ENCODE measurements around the gene RLF. TPM values are rescaled to one million over a fixed set of nuclear protein-coding genes. Genes with fewer than 3 reads are reported as not detected.

The RLF gene
- total RNA-seq, 1 donor from 2014 or later = 14.0 TPM

- H3K4me3 Mint-ChIP-seq (ENCODE audit: unreplicated experiment) = no peak overlapping the region
- H3K36me3 Mint-ChIP-seq (ENCODE audit: unreplicated experiment) = no peaks in the 10 kb centered on the region
- DNase-seq (ENCODE audit: extremely low spot score, unreplicated experiment) = no peak
- peaks cover 20% of the 10 kb centered on the region for H3K27me3 Mint-ChIP-seq (ENCODE audit: unreplicated experiment)
- no peaks in the 10 kb centered on the region for H3K9me3 Mint-ChIP-seq (ENCODE audit: unreplicated experiment)
- TF ChIP-seq, protein P1, sequence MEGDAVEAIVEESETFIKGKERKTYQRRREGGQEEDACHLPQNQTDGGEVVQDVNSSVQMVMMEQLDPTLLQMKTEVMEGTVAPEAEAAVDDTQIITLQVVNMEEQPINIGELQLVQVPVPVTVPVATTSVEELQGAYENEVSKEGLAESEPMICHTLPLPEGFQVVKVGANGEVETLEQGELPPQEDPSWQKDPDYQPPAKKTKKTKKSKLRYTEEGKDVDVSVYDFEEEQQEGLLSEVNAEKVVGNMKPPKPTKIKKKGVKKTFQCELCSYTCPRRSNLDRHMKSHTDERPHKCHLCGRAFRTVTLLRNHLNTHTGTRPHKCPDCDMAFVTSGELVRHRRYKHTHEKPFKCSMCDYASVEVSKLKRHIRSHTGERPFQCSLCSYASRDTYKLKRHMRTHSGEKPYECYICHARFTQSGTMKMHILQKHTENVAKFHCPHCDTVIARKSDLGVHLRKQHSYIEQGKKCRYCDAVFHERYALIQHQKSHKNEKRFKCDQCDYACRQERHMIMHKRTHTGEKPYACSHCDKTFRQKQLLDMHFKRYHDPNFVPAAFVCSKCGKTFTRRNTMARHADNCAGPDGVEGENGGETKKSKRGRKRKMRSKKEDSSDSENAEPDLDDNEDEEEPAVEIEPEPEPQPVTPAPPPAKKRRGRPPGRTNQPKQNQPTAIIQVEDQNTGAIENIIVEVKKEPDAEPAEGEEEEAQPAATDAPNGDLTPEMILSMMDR (IDR thresholded peaks at IDR 0.05) = no peak
- H3K4me1 Mint-ChIP-seq (ENCODE audit: unreplicated experiment) = no peaks in the 10 kb centered on the region
- no peak overlapping the region for H3K27ac Mint-ChIP-seq (ENCODE audit: unreplicated experiment)
Measured at GRCh38 chr1:40132383-40133311, 28.5 kb upstream of the RLF start.

DNA sequence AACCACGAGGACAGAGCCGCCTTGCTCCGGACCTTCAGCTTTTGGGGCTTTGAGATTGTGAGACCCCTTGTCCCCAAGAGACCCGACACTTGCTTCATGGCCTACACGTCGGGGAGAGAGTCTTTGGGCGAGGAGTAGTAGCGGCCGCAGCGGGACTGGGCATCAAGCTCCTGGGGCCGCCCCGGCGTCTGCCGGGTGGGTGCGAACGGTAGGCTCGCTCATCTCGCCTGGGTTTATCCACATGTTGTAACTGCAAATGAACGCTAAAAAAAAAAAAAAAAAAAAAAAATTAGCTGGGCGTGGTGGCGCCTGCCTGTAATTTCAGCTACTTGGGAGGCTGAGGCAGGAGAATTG, 27.9 kb upstream of the RLF start:
- H3K4me3 Mint-ChIP-seq (ENCODE audit: unreplicated experiment) = no peak overlapping the region

GRCh38 chr1:40133839-40134238, 27.3 kb upstream of the RLF start:
- TF ChIP-seq, protein P1 (IDR thresholded peaks at IDR 0.05) = no peak

More for the DNA sequence above, 27.9 kb upstream of the RLF start:
- Mint-ChIP-seq H3K4me1 (ENCODE audit: unreplicated experiment) (no peaks in the 10 kb centered on the region), H3K27ac (ENCODE audit: unreplicated experiment) (no peak overlapping the region), H3K9me3 (ENCODE audit: unreplicated experiment) (no peaks in the 10 kb centered on the region), H3K27me3 (ENCODE audit: unreplicated experiment) (peaks cover 20% of the 10 kb centered on the region), H3K36me3 (ENCODE audit: unreplicated experiment) (no peaks in the 10 kb centered on the region)
- no peak for DNase-seq (ENCODE audit: extremely low spot score, unreplicated experiment)
- TF ChIP-seq, protein P1 (IDR thresholded peaks at IDR 0.05) = no peak

DNA sequence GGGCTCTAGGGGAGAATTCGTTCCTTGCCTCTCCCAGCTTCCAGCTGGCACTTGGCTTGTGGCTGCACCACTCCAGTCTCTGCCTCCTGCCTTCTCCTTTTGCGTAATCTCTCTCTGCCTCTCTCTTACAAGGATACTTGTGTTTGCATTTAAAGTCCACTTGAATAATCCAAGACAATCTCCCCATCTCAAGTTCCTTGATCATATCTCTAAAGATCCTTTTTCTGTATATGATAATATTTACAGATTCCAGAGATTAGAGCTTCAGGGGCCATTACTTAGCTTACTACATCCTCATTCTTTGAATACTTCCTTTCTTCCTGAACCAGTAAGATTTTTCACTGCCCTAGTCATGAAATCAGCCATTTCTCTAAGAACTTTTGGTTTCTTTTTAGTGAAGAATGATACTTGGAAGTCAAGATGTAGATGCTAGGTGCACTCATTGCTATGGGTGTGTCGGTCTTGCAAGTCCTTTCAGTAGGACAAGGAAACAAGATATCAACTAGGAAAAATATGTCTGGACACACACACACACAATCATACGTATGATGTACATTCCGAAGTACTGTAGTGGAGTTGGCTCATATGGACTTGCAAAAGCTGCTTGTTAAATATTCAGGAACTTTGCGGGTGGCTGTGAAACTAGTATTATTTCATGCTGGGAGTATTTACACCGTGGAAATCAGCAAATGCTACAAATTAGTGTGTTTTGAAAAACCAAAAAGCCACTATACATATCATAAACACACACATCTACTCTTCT, 20.8 kb upstream of the RLF start:
- Mint-ChIP-seq H3K4me1 (ENCODE audit: unreplicated experiment) (peaks cover 6% of the 10 kb centered on the region), H3K27me3 (ENCODE audit: unreplicated experiment) (peaks cover 35% of the 10 kb centered on the region), H3K36me3 (ENCODE audit: unreplicated experiment) (no peaks in the 10 kb centered on the region), H3K27ac (ENCODE audit: unreplicated experiment) (no peak overlapping the region), H3K4me3 (ENCODE audit: unreplicated experiment) (no peak overlapping the region), H3K9me3 (ENCODE audit: unreplicated experiment) (no peaks in the 10 kb centered on the region)
- TF ChIP-seq, protein P1 (IDR thresholded peaks at IDR 0.05) = no peak
- no peak for DNase-seq (ENCODE audit: extremely low spot score, unreplicated experiment)

More at GRCh38 chr1:40133839-40134238, 27.3 kb upstream of the RLF start:
- no peak for DNase-seq (ENCODE audit: extremely low spot score, unreplicated experiment)
- Mint-ChIP-seq H3K36me3 (ENCODE audit: unreplicated experiment) (no peaks in the 10 kb centered on the region), H3K4me1 (ENCODE audit: unreplicated experiment) (no peaks in the 10 kb centered on the region), H3K27me3 (ENCODE audit: unreplicated experiment) (peaks cover 20% of the 10 kb centered on the region), H3K4me3 (ENCODE audit: unreplicated experiment) (no peak overlapping the region), H3K9me3 (ENCODE audit: unreplicated experiment) (no peaks in the 10 kb centered on the region), H3K27ac (ENCODE audit: unreplicated experiment) (no peak overlapping the region)

Measured in osteocyte (in vitro differentiated cells).